NCI-H345 treated with DMSO at 0.1 percent for 48 hours (cell line): ENCODE results near the gene OR10G6.
"Not testable (repeated sequence)": the region's sequence is repeated elsewhere in the genome, so short reads cannot be mapped to it uniquely, and the experiment has no call there.

Experiments
- DNase-seq: peaks from one replicate; lab custom pipeline; 2025; ENCODE audit not compliant: unreplicated experiment; lab: John Stamatoyannopoulos, UW

OR10G6 gene

GRCh38 chr11:123995119-123995518 lies at the start of gene OR10G6:
TSS of gene OR10G6 (minus strand) at chr11:123995161. CDS start at chr11:123995161, 0 bp downstream.
- no peak for DNase-seq

GRCh38 chr11:124043420-124043819 lies 48.5 kb upstream of the OR10G6 start:
- no peak for DNase-seq

GRCh38 chr11:124041254-124041653 lies 46.3 kb upstream of the OR10G6 start, which contains the start of gene OR10G7:
TSS of gene OR10G7 (minus strand) at chr11:124041325. CDS start at chr11:124039001, 2,324 bp downstream.
- DNase-seq = no peak

GRCh38 chr11:124039557-124039956 lies 44.6 kb upstream of the OR10G6 start:
- DNase-seq = no peak

GRCh38 chr11:124036666-124037065 lies 41.7 kb upstream of the OR10G6 start:
- no peak for DNase-seq

GRCh38 chr11:124026498-124026897 lies 31.5 kb upstream of the OR10G6 start, which contains the start of gene OR10G8:
TSS of gene OR10G8 (plus strand) at chr11:124026798. CDS start at chr11:124029623, 2,825 bp downstream.
- no peak for DNase-seq

- not testable (repeated sequence) for DNase-seq
Measured at GRCh38 chr11:124015837-124016236, 20.9 kb upstream of the OR10G6 start.

GRCh38 chr11:124012697-124013096 lies 17.7 kb upstream of the OR10G6 start, which contains the start of gene OR10G4:
TSS of gene OR10G4 (plus strand) at chr11:124012997. CDS start at chr11:124015575, 2,578 bp downstream.
- DNase-seq = no peak

GRCh38 chr11:123979311-123979710 lies 15.7 kb downstream of the OR10G6 start:
- no peak for DNase-seq

GRCh38 chr11:123977731-123978347 lies 17.1 kb downstream of the OR10G6 start, which contains the start of gene OR10S1:
TSS of gene OR10S1 (minus strand) at chr11:123977781. CDS start at chr11:123977664, 117 bp downstream.
- no peak for DNase-seq

GRCh38 chr11:123976770-123977560 lies 18.0 kb downstream of the OR10G6 start:
- no peak for DNase-seq

- DNase-seq = no peak
Measured at GRCh38 chr11:123973816-123974215, 21.1 kb downstream of the OR10G6 start.

- DNase-seq = no peak
Measured at GRCh38 chr11:123956752-123957151, 38.2 kb downstream of the OR10G6 start.

- no peak for DNase-seq
Measured at GRCh38 chr11:123945132-123945531, 49.8 kb downstream of the OR10G6 start.
